Stimulated activated CD4-positive, alpha-beta T cell treated with anti-CD3 and anti-CD28 coated beads, Interleukin-15, amount 100 ng/mL, for 1 hour (primary cell): ENCODE measurements around the gene IP6K3.
A peak's percentile ranks its signal among the peaks of the same experiment; 100 is the strongest.

Source experiments
- DNase-seq, 2 donors: peaks; one replicate each; pipeline ENCODE4 v3.0.0-alpha.2; 2020; ENCODE audit warnings: low read depth in 1 of 2, low spot score in 1 of 2

The IP6K3 gene

DNA sequence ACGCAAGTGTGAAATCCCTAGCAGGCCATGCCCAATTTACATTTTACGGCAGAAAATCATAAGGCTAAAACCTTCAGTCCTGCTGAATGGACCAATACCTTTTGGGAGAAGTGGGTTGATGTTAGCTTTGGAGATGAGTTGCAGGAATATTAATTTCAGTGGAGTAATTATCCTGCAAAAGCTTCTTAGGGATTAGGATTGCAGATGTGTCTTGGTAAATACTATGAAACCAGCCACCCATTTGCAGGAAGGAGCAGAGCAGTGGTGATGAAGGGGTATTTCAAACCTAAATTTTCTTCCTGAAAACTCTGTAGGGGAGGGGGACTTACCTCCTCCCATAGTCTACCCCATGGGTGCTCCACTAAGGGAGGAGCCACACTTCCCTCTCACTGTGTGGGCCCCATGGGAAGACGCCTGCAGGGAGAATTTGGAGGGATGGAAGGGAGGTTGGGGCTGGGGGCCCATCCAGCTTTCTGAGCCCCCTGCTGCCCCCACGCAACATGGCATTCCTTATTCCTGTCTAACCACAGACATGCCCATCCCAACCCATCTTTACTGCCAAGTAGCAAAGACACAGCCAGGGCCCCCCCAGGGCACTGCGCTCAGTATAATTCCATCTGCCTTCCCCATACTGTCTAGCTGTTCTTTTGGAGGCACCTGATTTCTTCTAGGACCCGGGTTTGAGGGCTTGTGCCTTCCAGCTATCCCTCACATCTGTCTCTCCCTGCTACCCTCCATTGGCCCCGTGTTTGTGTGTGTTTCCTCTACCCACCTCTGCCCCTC lies 20.6 kb downstream of the IP6K3 start:
- no peak for DNase-seq

DNA sequence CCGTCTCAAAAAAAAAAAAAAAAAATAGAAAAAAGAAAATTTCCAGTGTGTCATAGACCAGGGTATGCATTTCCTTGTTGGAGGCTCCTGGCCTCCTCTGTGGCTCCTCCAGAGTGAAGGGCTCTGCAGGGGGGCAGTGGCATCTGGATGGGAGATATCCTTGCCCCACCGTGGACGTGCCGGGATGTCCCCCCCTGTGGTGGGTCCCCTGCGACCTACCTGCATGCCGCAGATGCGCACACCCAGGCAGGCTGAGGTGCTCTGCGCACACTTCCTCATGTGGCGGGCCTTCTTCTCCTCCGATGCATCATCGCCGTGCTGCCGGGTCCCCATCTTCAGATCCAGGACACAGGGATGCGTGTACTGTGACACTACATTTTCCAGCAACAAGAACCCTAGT lies 21.5 kb downstream of the IP6K3 start:
- DNase-seq = no peak

DNA sequence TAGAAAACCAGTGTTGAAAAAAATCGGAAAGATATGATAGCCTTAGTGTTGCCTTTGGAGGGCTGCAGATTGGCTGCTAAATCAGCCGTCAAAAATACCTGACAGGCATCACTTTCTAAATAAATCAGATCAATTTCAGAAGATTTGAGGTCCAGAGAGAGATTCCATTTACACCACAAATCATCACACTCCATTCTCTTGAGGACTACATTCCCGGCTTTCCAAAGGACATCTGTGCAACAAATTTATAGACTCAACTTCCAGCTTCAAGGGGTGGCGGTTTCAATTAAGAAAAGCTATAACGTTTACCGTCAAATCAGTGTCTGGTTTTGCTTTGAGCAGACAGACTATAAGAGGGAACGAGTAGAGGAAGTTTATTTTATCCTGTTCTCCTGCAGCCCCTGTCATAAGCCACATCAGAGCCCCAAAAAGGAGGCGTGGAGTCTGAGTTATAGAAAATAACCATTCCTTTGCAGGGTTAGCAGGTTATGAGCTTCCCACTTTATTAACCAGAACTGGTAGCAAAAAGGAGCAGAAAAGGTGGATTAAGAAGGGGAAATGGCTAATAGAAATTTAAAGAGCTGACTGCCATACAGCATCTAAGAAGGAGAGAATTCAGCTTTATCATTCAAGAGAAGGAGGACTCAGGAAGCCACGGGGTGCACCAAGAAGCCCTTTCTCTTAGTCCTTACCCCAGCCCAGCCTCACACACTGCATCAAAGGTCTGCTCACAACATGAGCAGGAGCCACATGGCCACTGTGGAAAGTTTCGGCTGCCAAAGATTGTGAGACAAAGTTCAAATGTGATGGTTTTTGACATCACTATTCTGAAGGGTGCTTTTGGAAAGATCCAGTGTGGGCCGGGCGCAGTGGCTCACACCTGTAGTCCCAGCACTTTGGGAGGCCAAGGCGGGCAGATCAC lies 22.3 kb downstream of the IP6K3 start:
- no peak for DNase-seq

DNA sequence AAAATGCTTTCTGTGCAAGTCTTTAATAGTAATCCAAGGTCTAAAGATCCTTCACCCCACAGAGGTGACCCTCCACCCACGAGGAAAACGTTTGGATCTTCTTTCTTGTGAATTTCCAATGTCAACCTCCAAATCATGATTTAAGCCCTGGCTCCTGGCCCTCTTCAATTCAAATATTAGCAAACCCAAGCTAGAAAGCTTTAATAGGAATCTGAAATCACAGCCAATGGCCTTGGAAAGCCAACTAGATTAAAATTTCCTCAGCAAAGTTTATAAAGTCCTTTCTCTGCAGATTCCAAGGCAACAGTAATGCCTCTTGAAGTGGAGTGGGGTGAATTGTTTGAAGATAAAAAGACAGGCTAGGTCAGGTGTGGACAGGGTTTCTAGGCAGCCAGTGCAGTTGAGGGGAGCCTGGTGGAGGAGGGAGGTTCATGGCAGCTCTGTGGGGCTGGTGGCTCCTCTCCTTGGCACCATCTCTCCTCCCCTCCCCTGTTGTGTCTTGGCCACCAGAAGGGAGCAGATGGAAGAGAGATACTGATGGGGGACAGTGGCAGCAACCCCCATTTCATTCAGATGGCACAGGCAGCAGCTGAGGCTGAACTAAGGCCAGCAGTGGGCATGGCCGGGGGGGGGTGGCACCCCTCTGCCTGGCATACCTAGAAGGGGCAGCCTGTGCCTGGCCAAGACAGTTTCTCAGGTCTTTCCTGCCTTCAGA lies 23.2 kb downstream of the IP6K3 start:
- DNase-seq = no peak

DNA sequence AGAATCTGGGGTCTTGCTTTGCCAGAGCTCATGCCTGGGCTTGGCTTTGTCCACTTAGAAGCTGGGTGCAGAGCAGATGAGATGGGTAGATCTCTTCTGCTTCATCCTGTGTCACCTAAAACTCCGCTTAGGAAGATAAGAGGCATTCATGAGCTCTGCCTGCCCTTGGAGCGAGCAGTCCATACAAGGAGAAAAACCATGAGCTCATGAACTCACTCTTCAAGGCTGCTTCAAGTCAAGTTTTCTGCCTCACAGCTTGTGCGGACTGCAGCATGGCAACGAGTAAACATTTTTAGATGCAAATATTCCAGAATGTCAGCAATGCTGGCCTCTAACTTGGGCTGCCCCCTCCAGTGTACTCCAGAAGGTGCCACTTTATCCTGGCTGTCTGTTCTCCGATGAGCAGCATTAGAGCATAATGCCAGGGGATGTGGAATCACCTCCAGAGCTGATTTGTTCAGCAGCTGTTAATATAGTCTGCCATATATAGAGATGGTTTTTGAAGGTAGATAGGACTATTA lies 24.5 kb downstream of the IP6K3 start:
- DNase-seq = no peak

DNA sequence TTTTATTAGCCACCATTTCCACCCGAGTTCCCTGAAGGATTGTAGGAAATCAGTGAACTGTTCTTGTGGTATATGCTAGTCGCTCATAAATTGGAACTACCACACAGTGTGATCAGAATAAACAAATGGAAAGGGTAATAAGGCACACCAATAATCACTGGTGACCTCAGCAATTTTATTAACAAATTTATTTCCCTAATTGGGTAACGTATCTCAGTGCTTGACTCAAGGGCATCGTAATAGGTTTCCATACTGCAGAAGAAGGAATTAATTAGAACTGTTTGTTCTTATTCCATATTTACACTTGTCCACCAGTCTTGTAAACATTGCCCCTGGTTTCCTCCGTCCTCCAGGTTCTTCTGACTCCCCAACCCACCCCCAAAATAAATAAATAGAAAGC lies 25.2 kb downstream of the IP6K3 start:
- DNase-seq = no peak

DNA sequence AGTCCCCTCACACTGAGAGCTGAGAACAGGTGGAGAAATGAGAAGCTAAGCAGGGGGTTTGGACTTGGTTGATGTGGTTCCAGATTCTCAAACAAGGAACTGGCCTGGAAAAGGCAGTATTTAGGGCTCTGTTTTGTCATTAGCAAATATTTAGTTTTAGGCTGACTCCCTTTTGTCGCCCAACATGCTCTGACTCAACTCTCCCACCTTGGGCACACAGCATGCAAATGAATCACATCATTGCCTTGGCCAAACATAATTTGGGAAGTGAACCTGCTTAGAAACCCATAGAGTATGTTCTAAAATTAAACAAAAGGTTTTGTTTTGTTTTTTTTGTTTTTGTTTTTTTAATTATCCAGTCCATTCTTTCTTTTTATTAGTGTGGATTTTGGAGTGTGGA lies 25.7 kb downstream of the IP6K3 start:
- DNase-seq = no peak

DNA sequence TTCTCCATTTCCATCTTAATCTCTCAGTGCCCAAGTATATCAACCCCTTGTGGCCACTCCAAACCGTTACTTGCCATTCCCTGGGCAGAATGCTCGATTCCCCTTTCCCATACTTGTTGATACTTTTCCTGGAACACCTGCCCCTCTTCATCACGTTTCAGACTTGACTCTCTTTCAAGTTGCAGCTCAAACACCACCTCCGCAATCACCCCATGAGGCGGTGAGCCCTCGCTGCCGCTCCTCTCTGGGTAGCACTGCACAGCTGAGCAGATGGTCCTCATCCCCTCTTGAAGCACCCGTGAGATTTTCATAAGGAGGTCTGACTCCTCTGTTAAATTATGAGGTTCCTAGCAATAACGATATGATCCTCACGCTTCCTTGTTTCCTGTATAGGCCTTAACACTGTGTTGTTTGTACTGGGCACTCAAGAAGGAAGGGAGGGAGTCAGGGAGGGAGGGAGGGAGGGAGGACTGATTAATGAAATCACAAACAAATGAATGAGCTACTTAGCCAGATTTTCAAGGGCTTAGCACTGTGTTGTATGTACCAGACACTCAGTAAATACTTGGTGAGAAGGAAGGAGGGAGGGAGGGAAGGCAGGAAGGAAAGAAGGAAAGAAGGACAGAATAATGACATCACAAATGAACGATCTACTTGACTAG lies 27.2 kb downstream of the IP6K3 start:
- DNase-seq = no peak

DNA sequence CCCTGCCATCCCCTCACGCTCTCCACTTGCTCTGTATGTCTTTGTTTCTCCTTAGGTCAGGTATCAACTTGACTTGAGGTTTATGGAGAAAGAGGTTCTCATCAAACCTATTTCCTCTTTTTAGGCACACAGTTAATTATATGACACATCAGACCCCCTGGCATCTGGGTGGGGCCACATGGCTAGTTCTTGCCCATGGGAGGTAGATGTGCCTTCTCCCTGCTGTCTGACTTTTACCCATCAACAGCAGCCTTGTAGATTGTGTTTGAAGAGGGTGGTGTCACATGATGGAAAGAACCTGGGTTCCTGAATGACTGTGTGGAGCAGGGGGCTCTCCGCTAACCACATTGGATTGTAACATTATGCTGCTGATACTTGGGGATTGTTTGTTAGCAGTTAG lies 28.0 kb downstream of the IP6K3 start:
- no peak for DNase-seq

DNA sequence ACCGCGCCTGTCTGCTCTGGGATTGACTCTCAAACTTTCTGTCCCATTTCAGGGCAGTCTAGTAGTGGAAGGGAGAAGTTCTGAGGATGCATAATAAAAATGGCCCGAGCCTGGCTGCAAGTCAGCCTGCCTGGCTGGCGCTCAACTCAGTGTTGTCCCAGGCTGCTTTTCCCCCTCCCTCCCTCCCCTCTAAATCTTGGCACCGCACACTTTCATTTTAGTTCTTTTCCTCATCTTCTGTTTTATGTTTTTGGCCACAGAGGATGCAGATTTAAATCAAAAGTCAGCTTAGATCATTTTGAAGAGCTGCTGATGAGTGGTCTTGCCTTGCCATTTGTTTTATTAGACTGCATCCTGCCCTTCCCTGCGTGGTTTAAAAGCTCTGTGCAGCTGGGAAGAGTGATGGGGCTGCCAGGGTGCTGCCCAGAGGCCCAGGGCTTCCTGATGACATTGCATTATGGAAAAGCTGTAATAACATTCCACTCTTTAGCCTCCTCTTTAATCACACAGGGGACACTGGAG lies 28.7 kb downstream of the IP6K3 start:
- no peak for DNase-seq

DNA sequence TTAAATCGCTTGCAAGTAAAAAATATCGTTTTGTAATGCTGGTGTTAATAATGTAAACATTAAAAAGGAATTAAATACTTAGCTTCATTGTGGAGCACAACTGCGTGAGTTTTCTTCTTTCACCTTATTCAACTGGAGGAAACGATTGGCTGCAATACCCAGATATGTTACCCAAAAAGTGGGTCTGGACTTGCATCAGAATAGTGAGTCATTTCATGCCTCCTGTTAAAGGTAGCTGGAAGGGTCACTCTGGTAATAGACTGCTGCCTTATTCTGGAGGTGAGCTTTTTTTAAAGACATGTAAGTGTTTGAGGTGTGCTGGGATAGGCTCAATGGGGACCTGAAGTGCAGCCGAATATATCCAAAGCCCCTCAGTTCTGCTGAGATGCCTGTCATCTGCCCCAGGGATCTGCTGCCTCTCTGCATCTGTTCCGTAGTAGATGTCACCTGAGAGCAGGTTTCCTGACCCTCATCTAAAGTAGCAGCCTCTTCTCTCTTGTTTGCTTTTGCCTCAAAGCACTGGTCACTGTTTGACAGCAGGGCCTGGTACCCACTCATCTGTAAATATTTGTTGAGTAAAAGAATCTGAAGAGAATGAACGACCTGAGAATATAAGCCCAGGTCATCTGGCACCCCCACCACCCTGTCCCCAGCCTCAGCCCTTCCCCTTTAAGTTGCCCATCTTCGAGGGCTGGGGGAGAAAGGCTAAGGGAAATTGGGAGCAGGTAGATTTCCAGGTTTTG lies 29.6 kb downstream of the IP6K3 start:
- no peak for DNase-seq

DNA sequence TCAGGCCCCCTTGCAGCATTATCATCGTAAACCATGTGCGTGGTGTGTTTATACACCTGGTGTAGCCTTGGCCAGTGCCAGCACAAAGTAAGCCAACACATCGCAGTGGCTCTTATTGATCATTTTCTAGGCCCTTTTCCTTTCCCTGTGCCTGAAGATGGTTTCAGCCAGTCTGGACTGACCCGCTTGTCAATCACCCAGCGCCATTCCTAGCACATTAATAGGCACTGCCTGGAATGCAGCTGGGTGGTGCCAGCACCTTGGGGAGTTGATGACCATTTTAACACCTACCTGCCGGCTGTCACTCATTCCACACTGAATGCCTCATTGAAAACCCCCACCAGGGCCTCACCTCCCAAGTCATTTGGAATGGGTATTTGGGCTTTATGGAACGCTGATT lies 30.3 kb downstream of the IP6K3 start:
- no peak for DNase-seq

DNA sequence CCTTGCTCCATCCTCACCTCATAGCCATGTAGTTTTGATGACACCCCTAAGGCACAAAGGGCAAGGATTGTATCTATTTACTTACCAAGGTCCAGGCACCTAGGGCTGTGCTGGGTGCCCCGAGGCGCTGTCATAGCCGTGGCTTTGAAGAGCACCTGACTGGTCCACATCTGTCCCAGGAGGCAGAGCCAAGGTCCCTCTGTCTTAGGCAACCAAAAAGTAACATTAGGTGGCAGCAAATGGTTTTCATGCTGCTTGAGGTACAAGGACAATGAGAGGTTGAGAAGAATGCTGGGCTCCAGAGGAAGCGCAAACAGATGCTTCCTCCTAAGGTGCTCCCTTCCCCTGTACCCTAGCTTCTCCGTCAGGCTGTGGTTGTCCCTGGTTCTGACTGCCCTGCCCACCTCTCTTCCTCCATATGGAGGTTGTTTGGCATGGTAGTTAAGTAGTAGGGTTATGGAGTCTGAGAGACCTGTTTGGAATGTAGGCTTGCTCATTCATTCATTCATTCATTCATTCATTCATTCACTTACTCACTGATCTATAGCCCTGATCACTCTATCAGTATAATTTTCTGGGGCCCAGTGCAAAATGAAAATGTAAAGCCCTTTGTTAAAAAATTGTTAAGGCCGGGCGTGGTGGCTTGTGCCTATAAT lies 32.2 kb downstream of the IP6K3 start:
- DNase-seq = no peak

DNA sequence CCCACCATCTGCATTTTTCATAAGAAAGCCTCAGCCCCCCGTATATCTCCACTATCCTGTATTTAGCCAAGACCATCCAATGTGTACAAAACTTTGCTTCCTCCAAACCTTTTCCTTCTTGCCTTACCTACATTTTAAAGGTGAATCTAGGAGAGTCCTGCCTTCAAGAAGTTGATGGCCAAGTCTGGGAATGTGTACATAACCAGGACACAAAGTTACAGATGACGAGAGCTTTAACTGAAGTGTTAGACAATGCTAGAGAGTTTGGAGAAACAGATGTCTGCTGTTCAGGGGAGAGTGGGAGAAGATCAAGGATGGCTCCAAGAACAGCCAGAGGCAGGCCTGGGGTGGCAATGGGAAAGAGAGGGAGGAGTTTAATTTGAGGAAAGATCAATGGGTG lies 32.9 kb downstream of the IP6K3 start:
- DNase-seq = no peak

DNA sequence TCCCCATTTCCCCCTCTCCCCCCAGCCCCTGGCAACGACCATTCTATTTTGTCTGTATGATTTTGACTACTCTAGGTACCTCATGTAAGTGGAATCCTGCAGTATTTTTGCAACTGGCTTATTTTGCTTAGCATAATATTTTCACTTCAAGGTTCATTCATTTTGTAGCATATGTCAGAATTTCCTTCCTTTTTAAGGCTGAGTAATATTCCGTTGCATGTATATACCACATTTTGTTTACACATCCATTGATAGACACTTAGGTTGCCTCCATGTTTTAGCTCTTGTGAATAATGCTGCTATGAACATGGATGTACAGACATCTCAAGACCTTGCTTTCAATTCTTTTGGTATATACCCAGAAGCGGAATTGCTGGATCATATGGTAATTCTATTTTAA lies 33.8 kb downstream of the IP6K3 start:
- DNase-seq = no peak

DNA sequence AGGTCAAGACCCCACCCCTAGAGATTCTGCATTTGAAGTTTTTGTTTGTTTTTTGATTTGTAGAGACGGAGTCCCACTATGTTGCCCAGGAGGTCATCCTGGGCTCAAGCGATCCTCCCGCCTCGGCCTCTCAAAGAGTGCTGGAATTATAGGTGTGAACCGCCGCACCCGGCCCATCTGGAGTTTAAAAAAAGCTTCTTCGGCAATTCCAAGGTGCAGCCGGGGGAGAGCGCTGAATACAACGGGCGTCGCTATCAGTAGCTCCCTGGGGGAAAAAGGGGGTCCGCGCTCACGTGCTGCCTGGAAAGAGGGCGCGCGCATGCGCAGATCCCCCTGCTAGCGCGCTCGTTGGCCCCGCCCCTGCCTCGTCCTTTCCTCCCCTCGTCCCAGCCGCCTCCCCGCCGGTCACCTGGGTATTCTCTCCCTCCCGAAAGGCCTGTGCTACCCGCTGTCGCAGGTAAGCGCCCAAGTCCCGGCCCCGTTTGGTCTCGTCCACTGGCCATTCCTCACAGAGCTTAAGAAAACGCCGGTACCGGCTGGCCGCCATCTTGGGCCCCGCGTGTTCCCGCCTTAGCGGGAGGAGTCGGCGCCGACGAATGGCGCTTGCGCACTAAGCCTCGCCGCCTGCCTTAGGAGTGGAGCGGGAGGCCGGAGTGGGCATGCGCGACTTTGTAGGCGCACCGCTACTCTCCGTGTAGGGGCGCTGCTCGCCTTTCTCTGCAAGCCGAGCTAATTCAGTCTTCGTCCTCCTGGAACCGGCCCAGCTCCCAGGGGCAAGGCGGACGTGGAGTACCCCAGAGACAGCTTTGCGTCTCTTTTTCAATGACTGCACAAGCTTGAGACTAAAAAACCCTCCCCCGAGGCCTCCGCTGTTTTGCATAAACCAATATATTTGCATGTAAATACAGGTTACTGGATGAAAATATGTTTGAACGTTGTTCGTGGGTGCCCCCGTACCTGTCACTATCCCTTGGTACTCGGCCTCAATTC lies 35.3 kb downstream of the IP6K3 start, which contains the start of gene UQCC2:
Gene UQCC2 (minus strand): TSS at position 561 of the 990 bp plus-strand sequence. CDS start 14 bp downstream, at position 547.
- peak; percentile 95 for DNase-seq

DNA sequence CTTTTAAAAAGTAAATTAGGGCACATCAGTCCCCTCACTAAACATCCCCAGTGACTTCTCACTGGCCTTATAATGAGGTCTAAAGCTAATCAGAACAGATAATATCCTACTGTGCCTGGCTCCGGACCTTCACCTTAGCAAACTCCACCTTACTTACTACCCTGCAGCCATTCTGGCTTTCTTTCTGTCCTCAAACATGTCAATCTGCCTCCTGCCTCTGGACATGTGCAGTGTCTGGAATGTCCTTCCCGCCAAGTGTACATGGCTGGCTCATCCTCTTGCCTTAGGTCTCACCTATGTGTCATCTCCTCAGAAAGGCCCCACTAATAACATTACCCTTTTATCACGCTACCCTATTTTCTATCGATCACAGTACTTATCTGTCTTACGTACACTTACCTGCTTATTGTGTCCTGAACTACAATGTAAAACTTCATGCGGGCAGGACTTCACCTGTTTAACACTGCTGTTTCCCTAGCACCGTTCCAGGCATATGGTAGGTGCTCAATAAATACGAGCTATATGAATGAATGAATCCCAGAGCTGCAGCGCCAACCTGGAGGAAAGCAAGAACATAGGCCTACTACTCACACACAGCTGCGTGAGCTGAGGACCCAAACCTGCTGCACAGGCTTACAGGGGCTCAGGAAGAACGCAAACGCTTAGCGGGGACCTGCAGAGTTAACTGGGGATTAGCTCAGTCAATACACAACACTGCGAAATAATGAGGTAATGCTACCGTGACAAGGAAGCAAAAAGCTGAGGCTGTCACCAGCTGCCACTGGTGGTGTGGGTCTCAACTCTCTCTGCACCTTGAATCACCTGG lies 36.2 kb downstream of the IP6K3 start:
- DNase-seq = no peak
